Non-pigmented ciliary epithelial cell (primary cell): ENCODE results near the gene PARS2.

Source experiments
- DNase-seq: peaks from one replicate; pipeline ENCODE4 v3.0.0-alpha.2; 2010; ENCODE audit warnings: low read depth

Gene PARS2

DNA sequence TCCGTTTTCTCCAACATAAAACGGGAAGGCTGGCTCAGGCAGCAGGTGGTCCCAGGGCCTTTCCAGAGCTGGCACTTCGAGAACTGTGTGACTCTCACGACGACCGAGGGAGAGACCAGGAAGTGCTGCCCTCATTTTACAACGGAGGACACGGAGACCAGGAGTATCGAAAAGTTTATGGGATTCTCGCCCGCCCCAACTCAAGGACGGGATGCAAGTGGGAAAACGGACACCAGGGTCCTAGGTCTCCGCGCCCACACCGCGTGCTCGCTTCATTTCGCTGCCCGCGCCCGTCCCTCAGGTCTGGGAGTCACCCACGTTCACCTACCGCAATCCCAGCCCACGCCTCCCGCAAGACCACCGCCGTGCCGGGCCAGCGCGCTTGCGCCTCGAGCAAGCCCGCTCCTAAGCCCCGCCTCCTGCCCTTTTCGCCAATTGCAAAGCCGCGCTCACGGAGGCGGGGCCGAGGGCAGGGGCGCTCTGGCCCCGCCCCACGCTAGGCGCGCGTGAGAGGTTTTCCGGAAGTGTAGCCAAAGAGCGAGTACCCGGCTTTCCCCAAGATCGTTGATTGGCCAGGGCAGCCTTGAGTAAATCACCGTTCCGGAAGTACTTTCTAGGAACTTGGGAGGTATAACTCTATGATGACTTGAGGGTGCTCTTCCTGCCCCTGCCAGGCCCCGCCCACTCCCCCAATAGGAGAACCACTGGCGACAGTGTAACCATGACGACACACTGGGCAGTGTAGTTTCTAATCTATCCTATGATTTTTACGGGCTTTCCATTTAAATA, at the start of gene PARS2:
Gene PARS2 (minus strand): TSS at position 391 of the 789 bp plus-strand sequence. CDS start 5,362 bp downstream, outside the sequence.
- DNase-seq, result peak; percentile 99

DNA sequence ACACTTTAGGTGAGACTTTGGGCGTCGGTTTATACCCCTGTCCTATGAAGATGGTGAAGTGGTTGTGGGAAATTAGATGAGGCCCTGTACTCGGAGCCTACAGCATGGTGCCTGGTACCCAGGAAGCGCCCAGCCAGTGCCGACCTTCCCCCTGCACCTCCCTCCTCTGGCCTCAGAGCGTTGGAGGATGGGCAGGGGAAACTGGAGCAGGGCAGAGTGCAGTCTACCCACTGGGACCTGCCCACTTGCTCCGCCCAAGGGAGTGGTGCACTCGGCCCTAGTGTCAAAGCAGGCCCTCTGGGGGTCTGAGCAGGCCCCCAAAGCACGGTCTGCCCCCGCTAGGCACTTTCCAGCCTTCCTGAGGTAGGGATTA, 49.8 kb upstream of the PARS2 start:
- DNase-seq, result no peak

DNA sequence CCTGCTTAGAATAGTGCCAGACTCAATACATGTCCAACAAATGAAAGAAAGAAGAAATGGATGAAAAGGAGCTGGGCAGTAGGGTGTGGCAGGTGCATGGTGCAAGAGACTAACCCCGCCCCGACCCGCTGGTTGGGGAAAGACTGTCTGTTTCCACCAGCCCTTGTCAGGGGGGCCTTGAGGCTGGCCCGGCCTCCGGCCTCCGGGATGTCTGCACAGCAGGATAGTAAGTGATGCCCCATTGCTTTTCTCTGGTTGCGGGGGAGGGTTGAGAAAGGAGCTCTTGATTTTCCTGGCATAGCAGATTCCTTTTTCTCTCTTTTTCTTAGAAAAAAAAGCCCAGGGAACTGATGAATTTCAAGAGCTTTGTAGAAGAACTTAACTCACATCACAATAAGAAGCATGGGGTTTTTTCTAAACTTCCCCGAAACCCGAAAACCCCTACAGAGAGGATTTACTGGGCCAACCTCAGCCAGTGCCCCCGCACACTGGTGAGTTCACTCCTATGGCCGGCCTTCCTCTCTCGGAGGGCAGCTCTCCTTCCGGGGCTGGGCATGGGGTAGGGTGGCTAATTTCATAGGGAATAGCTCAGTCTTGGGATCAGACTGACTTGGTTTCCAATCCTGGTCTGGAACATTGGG, 49.3 kb upstream of the PARS2 start:
- DNase-seq, result no peak

DNA sequence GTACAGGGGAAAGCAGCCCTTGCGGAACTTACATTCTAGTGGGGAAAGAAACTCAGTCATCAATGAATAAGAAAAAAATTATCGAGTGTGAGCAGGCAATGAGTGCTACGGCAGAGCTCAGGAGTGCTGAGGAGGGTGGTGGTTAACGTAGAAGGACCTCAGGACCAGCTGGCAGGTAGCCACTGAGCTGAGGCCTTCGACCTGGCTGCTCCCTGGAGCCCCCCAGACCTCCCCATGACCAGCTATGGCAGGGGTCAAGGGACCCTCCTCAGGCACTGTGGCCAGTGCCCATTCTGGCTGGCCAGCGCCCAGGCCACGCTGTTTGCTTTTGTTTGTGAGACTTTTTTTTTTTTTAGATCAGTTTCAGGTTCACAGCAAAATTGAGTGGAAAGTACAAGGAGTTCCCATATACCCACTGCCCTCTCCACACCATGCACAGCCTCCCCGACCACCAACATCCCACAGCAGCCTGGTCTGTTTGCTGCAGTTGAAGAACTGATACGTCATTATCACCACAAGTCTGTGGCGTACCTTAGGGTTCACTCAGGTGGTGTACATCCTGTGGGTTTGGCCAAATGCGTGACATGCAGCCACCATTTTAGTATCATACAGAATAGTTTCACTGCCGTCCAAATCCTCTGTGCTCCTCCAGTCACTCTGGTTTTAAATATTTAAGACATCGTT, 48.6 kb upstream of the PARS2 start:
- no peak for DNase-seq

DNA sequence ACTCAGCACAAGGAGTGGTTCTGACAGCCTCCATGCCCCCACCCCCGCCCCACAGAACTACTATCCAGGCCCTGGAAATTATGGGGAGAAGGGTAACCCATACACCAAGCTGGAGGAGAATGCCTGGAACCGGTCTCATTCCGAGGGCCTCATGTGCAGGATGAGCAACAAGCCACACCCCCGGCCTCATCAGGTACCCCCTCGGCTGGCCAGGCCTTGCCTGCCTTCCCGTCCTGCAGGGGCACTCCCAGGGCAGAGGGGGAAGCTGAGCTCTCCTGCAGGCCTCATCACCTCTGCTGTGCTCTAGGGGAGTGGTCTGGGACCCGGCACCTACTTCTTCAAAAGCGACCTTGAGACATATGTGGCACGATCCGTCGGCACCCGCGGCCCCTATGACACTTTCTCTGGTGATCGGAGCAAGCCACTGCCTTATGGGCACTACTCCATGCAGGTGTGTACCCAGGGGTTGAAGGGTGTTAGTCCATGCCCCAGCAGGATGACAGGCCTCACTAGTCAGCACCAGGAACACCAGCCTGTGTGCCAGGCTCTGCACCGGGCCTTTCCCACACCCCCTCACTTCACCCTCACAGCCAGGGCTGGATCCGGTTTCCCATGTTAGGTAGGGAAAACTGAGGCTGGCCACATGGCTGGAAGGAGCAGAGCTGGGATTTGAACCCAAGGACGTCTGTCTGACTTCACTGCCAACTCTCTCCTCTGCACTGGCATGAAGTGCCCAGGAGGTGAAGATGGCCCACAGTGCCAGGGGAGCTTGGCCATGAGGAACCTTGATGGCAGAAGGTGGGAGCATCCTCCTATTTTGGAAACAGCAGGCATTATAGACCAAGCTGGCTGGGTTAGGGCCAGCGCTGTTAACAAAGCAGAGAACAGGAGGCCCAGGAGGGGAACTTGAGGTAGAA, 47.7 kb upstream of the PARS2 start:
- no peak for DNase-seq

DNA sequence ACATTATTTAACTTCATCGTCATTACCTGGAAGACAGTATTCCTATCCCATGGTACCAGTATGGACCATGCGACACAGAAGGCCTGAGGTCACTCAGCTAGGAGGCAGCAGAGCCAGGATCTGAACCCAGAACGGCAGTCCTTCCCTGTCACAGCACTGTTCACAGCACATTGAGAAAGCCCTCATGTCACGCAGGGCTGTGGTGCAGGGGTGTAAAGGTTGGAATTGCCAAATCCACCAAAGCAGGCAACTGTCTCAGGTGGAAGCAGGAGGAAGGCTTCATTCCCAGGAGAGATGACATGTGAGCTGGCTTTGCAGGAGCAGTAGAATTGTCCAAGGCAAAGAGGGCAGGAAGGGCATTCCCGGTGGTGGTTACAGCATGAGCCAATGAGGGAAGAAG, 46.7 kb upstream of the PARS2 start:
- no peak for DNase-seq

DNA sequence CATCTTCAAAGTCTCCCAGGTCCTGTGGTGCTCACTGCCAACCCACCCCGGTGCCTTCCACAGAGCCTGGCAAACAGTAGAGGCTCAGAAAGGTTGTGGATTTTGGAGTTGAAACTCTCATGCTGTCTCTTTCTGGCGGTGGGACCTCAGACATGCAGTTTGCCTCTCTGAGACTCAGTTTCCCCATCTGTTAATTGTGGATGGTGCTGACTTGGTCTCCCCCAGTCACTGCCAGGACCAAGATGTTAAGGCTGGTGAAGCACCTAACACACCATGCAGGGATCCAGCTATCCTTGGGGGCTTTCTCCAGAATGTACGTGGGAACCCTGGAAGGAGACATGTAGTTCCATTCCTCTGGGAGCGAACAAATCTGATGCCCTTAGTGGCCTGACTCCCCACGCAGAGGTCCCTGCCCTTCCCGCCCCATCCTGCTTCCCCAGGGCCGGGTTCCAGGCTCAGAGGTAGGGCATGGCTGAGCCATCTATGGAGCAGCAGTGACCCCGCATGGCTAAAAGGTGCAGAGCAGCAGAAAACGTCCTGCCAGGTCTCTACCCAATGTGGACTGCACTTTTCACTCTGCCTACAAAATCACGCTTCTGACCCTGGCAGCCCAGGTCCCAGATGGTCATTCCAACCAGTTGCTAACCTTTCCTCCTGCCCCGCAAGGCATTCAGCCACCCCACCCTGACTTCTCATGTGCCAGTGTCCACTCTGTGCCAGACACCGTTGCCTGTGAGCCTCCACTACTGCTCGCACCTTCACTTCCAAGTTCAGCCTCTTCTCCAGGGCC, 46.0 kb upstream of the PARS2 start:
- no peak for DNase-seq

DNA sequence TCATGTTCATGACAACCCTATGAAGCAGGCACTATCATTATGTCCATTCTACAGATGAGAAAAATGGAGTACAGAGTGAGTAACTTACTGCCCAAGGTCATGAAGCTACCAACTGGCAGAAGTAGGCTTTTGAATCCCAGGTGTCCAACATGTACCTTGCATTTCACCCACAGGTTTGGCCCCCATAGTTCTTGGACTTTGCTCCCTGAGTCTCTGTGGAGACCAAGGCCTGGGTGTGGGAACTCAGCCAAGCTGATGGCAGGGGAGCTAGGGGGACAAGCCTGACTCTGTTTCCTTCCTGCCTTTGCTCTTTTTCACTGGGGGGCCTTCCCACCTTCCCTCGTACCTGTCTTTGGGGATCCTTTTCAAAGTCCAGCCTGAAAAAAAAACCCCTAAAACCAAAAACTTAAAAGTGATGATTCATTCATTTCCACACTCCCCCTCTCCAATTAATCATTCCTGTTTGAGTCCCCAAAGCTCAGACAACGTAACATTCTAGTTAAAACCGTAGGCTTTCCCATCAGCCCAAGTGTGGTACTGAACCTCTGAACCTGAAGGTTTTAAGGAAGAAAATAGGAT, 45.3 kb upstream of the PARS2 start:
- no peak for DNase-seq

DNA sequence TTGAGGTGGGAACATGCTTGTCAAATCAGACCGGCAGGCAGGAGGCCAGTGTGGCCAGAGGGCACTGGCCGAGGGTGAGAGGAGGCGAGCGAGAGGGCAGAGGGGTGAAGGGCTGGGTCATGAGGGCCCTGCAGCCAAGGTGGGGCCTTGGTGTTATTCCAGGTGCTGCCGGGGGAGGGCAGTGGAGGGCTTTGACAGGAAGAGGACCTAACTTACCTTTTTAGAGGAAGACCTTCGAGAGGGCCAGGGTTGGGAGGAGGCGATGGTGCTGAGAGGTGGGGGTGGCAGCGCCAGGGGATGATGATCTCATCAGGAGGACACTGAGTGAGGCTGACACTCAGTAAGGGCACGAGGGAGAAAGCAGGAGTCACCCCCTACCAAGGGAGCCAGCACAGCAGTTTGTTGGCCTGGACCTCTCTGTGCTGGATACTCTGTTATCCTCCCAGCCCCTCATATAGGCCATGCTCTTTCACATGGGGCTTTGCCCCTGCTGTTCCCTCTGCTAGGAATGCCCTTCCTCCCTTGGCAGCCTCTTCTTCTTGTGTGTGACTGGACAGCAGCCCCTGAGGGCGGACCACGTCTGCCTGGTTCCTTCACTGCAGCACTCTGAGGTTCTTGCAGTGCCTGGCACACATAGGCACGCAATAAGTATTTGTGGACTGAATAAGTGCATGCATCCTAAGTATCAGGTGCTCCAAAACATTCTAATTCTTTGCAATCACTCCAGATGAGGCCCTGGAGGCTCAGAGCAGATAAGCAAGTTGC, 44.3 kb upstream of the PARS2 start:
- no peak for DNase-seq

DNA sequence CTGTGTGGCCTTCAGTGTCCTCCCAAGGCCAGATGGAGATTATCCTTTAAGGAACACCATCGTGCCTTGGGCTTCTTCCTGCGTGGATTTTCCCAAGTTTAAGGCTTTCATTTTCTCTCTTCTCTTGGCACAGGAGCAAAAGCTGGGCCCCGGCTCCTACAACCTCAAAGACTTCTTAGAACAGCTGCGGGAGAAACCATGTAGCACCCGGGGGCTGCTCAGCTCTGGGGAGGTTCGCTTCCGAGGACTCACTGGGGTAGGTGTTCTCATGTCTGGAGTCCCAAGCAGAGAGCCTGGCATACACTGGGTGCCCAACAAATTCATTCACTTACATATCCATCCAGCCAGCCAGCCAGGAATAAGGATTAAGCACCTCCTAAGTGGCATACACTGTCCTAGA, 43.4 kb upstream of the PARS2 start:
- DNase-seq, result no peak

DNA sequence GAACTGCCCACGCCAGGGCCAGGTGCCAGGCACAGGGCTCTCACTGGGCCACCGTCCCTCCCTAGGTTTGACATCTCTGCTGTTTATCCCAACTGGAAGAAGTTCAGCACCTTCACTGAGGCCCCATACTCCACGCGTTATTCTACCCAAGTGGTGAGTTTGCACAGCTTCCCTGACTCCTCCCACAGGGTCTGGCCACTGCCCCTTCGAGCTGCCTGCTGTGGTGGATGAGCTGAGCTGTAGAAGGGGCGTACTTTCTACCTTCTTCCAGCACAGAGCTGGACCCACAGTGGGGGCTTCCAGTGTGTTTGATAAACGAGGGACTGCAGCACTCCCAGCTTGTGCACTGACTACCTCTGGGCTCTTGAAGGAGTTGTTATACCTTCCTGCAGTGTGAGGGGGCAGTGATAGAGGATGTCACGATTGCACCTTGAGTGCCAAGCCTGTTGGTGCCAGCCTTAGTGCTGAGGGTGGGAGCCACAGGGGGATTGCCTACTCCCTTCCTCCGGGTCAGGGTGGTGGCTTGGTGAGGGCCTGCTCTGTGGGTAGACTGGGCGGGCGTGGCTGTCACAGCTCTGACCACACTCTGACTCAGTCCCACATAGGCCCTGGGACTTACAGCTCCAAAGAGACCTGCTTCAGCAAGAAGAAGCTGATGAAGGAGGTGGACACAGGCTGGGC, 42.7 kb upstream of the PARS2 start:
- no peak for DNase-seq

DNA sequence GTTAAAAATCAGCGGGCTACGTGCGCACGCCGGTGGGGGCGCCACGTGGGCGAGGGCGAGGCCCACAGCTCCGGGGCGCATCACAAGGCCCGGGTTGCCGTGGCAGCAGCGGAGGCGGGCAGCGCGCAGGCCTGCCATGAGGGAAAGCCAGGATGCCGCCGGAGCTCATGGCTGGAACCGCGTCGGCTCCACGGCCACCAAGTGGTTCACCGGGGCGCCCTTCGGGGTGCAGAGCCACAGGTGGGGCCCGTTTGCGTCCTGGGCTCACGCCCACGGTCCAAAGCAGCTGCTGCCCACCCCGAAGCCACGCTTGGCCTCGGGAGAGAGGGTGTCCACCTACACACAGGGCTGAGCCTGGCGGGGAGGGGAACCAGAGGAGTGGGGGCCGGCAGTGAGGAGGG, 41.7 kb upstream of the PARS2 start:
- DNase-seq, result no peak

DNA sequence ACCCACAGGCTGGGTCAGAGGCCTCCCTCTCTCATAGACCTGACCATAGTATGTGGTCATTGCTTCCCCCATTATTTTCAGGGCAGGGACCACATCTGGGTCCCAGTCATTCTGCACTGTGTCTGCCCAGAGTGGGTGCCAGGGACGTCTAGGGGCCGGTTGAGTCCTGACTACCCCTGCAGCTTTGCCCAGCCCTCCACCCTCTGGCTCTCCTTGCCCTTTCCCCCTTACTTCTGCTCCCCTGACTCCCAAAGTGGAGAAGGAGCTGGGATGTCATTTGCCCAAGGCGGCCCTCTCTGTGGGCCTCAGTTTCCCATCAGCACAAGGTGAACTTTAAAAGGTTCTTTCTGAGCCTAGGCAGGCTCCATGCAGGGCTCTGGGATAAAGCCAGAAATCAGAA, 41.1 kb upstream of the PARS2 start:
- DNase-seq, result no peak

DNA sequence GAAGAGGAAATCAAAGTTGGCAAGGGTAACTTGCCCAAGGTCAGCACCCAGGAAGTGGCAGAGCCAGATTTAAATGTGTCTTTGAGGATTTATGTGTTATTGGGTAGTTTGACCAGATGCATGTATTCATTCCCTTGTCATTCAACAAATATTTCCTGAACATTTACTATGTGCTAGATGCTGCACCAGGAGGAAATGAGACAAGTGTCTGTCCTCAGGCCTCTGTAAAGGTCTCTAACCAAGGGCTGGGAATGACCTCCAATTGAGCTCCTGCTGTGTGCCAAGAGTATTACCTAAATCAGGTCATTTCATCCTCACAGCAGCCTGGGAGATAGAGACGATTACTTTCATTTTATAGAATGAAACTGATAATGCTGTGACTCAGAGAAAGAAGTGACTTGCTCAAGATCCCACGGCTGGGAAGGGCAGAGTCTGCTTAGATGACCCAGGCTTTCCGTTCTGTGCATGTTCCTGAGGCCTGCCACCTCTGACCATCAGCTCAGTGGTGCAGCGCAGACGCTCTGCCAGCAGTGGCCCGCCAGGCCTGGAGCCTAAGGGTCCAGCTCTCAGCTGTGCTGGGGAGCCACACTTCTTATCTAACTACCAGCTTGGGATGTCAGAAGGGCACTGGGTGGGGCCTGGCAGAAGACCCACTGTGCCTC, 40.3 kb upstream of the PARS2 start:
- no peak for DNase-seq

DNA sequence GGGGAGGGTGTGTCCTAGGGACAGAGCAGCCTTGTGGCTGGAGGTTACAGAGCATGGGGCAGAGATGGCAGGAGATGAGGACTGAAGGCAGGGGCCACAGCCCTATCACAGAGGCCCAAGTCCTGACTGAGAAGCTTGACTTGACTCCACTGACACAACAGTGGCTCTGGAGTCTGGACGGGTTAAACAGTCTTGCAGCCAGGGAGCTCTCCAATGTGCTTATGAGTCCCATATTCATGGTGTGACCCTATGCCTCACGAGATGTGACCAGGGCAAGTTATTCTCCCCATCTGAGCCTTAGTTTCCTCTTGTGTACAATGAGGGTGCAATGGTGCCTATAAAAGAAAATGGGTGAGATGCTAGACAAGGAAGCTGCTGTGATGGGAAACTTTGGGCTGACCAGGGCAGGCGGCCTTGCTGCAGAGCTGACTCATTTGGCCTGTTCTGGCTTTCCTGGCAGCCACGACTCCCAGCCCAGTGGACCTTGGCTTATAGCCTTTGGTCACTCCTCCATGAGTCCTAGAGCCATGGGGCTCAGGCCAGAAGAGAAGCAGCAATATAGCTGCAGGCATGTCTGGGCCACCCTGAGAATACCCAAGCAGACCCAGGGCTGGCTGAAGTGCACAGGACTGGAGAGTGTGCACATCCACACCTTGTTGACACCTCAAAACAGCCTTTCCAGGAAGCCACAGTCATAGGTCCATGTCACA, 39.6 kb upstream of the PARS2 start:
- no peak for DNase-seq

DNA sequence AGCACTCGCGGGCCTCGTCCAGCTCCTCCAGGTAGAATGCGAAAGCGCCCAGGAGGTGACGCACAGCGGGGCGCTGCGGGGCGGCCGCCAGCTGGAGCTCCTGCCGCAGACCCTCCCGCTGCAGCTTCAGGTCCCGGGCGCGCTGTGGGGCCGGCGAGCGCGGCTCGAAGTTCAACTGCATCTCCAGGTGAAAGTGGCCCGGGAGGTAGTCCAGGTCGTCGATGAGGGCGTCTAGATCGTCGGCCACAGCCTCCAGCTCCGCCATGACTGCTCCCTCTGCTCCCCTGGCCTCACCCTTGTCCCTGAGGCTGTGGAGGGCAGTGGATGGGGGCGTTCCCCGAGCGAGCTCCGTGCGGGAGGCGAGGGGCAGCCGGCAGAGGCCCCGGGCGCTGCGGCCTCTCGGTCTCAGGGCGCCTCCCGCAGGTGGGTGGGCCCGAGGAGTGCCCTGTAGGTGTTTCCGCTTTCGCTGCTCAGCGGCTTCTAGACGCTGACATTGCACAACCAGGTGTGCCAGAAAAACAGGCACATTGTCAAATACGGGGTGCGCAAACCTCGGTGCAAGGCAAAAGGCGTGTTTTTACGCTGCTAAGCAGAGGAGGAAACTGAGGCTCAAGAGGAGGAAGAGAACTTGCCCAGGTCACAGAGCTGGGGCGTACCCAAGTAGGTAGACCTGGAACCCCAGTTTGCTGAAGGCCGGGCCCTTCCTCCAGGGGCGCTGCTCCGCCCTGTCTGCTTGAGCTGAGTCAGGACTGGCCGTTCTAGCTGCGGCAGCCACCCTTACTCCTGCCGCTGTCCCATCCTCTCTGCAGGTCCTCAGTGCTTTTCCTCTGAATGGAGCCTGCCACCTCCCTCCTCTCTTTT, 36.8 kb upstream of the PARS2 start, which contains the start of gene TTC22:
Gene TTC22 (minus strand): TSS at position 425 of the 861 bp plus-strand sequence. CDS start 160 bp downstream, at position 265.
- no peak for DNase-seq
